Measurements from ENCODE around the gene ZBED1. TPM values are rescaled to one million over a fixed set of nuclear protein-coding genes. Genes with fewer than 3 reads are reported as not detected.
"Not testable (repeated sequence)": the region's sequence is repeated elsewhere in the genome, so short reads cannot be mapped to it uniquely, and the experiment has no call there.

The ZBED1 gene
- polyA plus RNA-seq, 1 donor (not counting 4 experiments of a cell fraction or from before 2014, with no cell fraction given) = 9.0 TPM

- Histone ChIP-seq H3K79me2 (ENCODE audit: control insufficient read depth, insufficient read depth, low read length) (peaks cover 42% of the 10 kb centered on the region), H3K4me2 (ENCODE audit: control insufficient read depth, extremely low read depth, insufficient read depth, low read depth, low read length) (no peak overlapping the region), H3K4me3 (ENCODE audit: control insufficient read depth in 2 of 3, extremely low read depth in 1 of 3, insufficient read depth in 2 of 3, low read depth in 1 of 3, low read length in 3 of 3) (no peak overlapping the region), H3K9ac (ENCODE audit: control insufficient read depth, extremely low read depth, insufficient read depth, low read length) (no peak overlapping the region), H2AFZ (ENCODE audit: control insufficient read depth, low read length) (no peak overlapping the region), H4K20me1 (ENCODE audit: control insufficient read depth, extremely low read depth, insufficient read depth, low read length) (no peaks in the 10 kb centered on the region), H3K9me3 (ENCODE audit: control insufficient read depth, low read depth, low read length) (no peaks in the 10 kb centered on the region), H3K27ac (ENCODE audit: control insufficient read depth, insufficient read depth, low read length) (no peak overlapping the region), H3K27me3 (ENCODE audit: control insufficient read depth, extremely low read depth, insufficient read depth, low read length) (no peaks in the 10 kb centered on the region), H3K9me1 (ENCODE audit: control insufficient read depth, extremely low read depth, insufficient read depth, low read length) (no peaks in the 10 kb centered on the region), H3K4me1 (ENCODE audit: control insufficient read depth, extremely low read depth, insufficient read depth, low read length) (no peaks in the 10 kb centered on the region), H3K36me3 (ENCODE audit: control insufficient read depth in 2 of 2, extremely low read depth in 1 of 2, insufficient read depth in 2 of 2, low read length in 2 of 2) (peaks cover 0 to 2% of the 10 kb centered on the region in 2 experiments)
- DNase-seq (ENCODE audit: low read depth, low spot score) = no peak
- dilution Hi-C loops (cut with MboI; ENCODE audit: extremely low pct_ligation_motif_present, low sequenced_read_pairs) = no loop called here
- no peak for FAIRE-seq
- no peak for TF ChIP-seq EZH2 (IDR thresholded peaks at IDR 0.05; ENCODE audit: low read length)
- no peak for TF ChIP-seq CTCF (optimal IDR thresholded peaks at IDR 0.05 in 1 of 3, IDR thresholded peaks at IDR 0.05 in 1 of 3, conservative IDR thresholded peaks at IDR 0.05 in 1 of 3; ENCODE audit: extremely low read depth in 1 of 3, insufficient read depth in 2 of 3, low read length in 3 of 3)
Observed at GRCh38 chrX:2479420-2479780, 21.4 kb downstream of the ZBED1 start.

GRCh38 chrX:2478546-2479419, 22.0 kb downstream of the ZBED1 start:
- Histone ChIP-seq H3K9ac (ENCODE audit: control insufficient read depth, extremely low read depth, insufficient read depth, low read length) (no peak overlapping the region), H3K27me3 (ENCODE audit: control insufficient read depth, extremely low read depth, insufficient read depth, low read length) (no peaks in the 10 kb centered on the region), H3K4me1 (ENCODE audit: control insufficient read depth, extremely low read depth, insufficient read depth, low read length) (no peaks in the 10 kb centered on the region), H3K9me1 (ENCODE audit: control insufficient read depth, extremely low read depth, insufficient read depth, low read length) (no peaks in the 10 kb centered on the region), H3K9me3 (ENCODE audit: control insufficient read depth, low read depth, low read length) (no peaks in the 10 kb centered on the region), H3K4me3 (ENCODE audit: control insufficient read depth in 2 of 3, extremely low read depth in 1 of 3, insufficient read depth in 2 of 3, low read depth in 1 of 3, low read length in 3 of 3) (no peak overlapping the region), H3K79me2 (ENCODE audit: control insufficient read depth, insufficient read depth, low read length) (peaks cover 47% of the 10 kb centered on the region), H3K4me2 (ENCODE audit: control insufficient read depth, extremely low read depth, insufficient read depth, low read depth, low read length) (no peak overlapping the region), H4K20me1 (ENCODE audit: control insufficient read depth, extremely low read depth, insufficient read depth, low read length) (no peaks in the 10 kb centered on the region), H2AFZ (ENCODE audit: control insufficient read depth, low read length) (no peak overlapping the region), H3K36me3 (ENCODE audit: control insufficient read depth in 2 of 2, extremely low read depth in 1 of 2, insufficient read depth in 2 of 2, low read length in 2 of 2) (no peaks in the 10 kb centered on the region), H3K27ac (ENCODE audit: control insufficient read depth, insufficient read depth, low read length) (no peak overlapping the region)
- DNase-seq (ENCODE audit: low read depth, low spot score) (no peak), FAIRE-seq (no peak)
- dilution Hi-C loops (cut with MboI; ENCODE audit: extremely low pct_ligation_motif_present, low sequenced_read_pairs) = no loop called here
- TF ChIP-seq CTCF (optimal IDR thresholded peaks at IDR 0.05 in 1 of 3, IDR thresholded peaks at IDR 0.05 in 1 of 3, conservative IDR thresholded peaks at IDR 0.05 in 1 of 3; ENCODE audit: extremely low read depth in 1 of 3, insufficient read depth in 2 of 3, low read length in 3 of 3) (no peak), EZH2 (IDR thresholded peaks at IDR 0.05; ENCODE audit: low read length) (no peak)

GRCh38 chrX:2477313-2477712, 23.5 kb downstream of the ZBED1 start:
- dilution Hi-C loops (cut with MboI; ENCODE audit: extremely low pct_ligation_motif_present, low sequenced_read_pairs); H3K27me3 ChIP-seq (ENCODE audit: control insufficient read depth, extremely low read depth, insufficient read depth, low read length); H2AFZ ChIP-seq (ENCODE audit: control insufficient read depth, low read length); H3K4me1 ChIP-seq (ENCODE audit: control insufficient read depth, extremely low read depth, insufficient read depth, low read length); H3K27ac ChIP-seq (ENCODE audit: control insufficient read depth, insufficient read depth, low read length); DNase-seq (ENCODE audit: low read depth, low spot score); H3K36me3 ChIP-seq (ENCODE audit: control insufficient read depth in 2 of 2, extremely low read depth in 1 of 2, insufficient read depth in 2 of 2, low read length in 2 of 2); H3K9me1 ChIP-seq (ENCODE audit: control insufficient read depth, extremely low read depth, insufficient read depth, low read length); H3K4me2 ChIP-seq (ENCODE audit: control insufficient read depth, extremely low read depth, insufficient read depth, low read depth, low read length); H3K9ac ChIP-seq (ENCODE audit: control insufficient read depth, extremely low read depth, insufficient read depth, low read length); H4K20me1 ChIP-seq (ENCODE audit: control insufficient read depth, extremely low read depth, insufficient read depth, low read length); FAIRE-seq; H3K9me3 ChIP-seq (ENCODE audit: control insufficient read depth, low read depth, low read length); H3K4me3 ChIP-seq (ENCODE audit: control insufficient read depth in 2 of 3, extremely low read depth in 1 of 3, insufficient read depth in 2 of 3, low read depth in 1 of 3, low read length in 3 of 3): not testable (repeated sequence)
- H3K79me2 ChIP-seq (ENCODE audit: control insufficient read depth, insufficient read depth, low read length) = peaks cover 47% of the 10 kb centered on the region

All from keratinocyte (primary cell).